HG03196 (cell line): ENCODE measurements around the gene MMP11.

Experiments
- ATAC-seq: cut with Tn5 transposase; IDR thresholded peaks from one replicate; pipeline ENCODE4 v1.9.1; 2021; ENCODE audit not compliant: unreplicated experiment

MMP11 gene

GRCh38 chr22:23780146-23780748 is 7.6 kb downstream of the MMP11 start:
- ATAC-seq: no peak

- no peak for ATAC-seq
These were observed 8.4 kb downstream of the MMP11 start for GRCh38 chr22:23781065-23781464.

- no peak for ATAC-seq
These were observed 9.0 kb downstream of the MMP11 start for GRCh38 chr22:23781511-23782183.

GRCh38 chr22:23782252-23782651 is 9.6 kb downstream of the MMP11 start:
- no peak for ATAC-seq

GRCh38 chr22:23782703-23783102 is 10.1 kb downstream of the MMP11 start:
- no peak for ATAC-seq

- no peak for ATAC-seq
These were observed 10.9 kb downstream of the MMP11 start for GRCh38 chr22:23783265-23784150.

GRCh38 chr22:23784215-23784732 is 11.6 kb downstream of the MMP11 start:
- ATAC-seq: no peak

- ATAC-seq: no peak
These were observed 13.6 kb downstream of the MMP11 start for GRCh38 chr22:23786261-23786710.

- ATAC-seq: peak; percentile 64
These were observed 14.3 kb downstream of the MMP11 start, which contains the start of gene SMARCB1 for GRCh38 chr22:23786752-23787599. TSS of gene SMARCB1 (plus strand) at chr22:23786966. CDS start at chr22:23787170, 204 bp downstream.

GRCh38 chr22:23787600-23787896 is 14.9 kb downstream of the MMP11 start:
- peak; percentile 23 for ATAC-seq

- ATAC-seq: no peak
These were observed 15.3 kb downstream of the MMP11 start for GRCh38 chr22:23787910-23788309.

GRCh38 chr22:23789121-23789520 is 16.5 kb downstream of the MMP11 start:
- no peak for ATAC-seq

- no peak for ATAC-seq
These were observed 17.0 kb downstream of the MMP11 start for GRCh38 chr22:23789638-23790037.

- ATAC-seq: no peak
These were observed 18.4 kb downstream of the MMP11 start for GRCh38 chr22:23790819-23791737.

GRCh38 chr22:23791738-23792645 is 19.3 kb downstream of the MMP11 start:
- no peak for ATAC-seq

- no peak for ATAC-seq
These were observed 20.7 kb downstream of the MMP11 start for GRCh38 chr22:23793326-23793725.

- ATAC-seq: no peak
These were observed 23.8 kb downstream of the MMP11 start for GRCh38 chr22:23796461-23796860.
